GM21529 (cell line): ENCODE measurements around the gene CCDC91.
"Not testable (repeated sequence)": the region's sequence is repeated elsewhere in the genome, so short reads cannot be mapped to it uniquely, and the experiment has no call there.

Experiments
- ATAC-seq: cut with Tn5 transposase; IDR thresholded peaks from one replicate; pipeline ENCODE4 v1.9.1; 2021; ENCODE audit not compliant: unreplicated experiment

Gene CCDC91

GRCh38 chr12:28443337-28443736 lies 253.1 kb downstream of the CCDC91 start:
- ATAC-seq: no peak

DNA sequence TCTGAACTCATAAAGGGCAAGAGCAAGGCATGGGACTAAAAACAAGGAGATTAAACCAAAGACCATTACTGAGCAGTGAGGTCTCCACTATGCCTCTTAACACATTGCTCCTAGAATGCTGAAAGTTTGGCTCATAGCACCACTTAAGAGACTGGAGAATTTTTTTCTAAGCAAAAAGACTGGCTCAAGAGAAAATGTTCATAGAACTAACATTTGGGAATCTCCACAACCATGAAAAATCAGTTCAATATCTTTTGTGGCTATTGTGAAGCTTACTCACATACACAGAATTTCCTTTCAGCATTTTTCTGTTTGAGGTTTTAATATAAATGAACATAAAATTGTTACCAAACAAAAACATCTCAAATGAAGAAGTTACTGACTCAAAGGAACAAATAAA lies 255.8 kb downstream of the CCDC91 start:
- ATAC-seq: no peak

- ATAC-seq: no peak
Observed at GRCh38 chr12:28453686-28454085, 263.4 kb downstream of the CCDC91 start.

DNA sequence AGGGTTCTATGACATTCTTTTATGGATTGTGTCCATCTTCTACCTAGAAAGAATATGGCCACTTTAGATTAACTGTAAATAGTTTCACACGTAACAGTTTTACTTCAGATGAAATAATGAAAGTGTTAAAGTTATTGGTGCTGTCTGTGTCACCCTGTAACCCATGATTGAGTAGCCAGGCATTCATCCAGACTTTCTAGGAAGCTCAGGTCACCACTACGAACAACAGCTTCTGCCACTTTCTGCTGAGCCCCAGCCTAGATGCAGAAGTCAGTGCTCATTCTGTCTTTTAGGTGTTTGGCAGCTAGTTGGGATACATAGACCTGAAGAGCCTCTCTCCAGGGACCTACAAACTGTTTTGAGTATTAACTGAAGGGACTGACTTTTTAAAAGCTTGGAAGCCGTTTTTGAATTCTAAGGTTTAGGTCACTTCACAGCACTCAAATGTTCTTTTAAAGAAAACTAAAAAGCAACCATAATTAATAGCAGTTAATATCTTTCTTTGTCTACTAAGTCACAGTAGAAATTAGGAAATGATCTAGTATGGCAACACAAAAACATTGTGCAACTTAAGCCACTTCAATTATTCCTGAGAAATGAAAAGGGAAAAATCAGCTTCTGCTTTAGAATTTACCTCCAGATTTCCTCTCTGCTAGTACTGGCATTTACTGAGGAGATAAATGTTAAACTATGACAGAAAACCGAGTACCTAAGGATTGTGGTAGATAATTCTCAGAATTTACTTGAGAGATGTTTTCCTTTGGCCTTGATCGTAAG lies 266.9 kb downstream of the CCDC91 start:
- no peak for ATAC-seq

- no peak for ATAC-seq
Observed at GRCh38 chr12:28457785-28458184, 267.5 kb downstream of the CCDC91 start.

- ATAC-seq: no peak
Observed at GRCh38 chr12:28459481-28459880, 269.2 kb downstream of the CCDC91 start.

DNA sequence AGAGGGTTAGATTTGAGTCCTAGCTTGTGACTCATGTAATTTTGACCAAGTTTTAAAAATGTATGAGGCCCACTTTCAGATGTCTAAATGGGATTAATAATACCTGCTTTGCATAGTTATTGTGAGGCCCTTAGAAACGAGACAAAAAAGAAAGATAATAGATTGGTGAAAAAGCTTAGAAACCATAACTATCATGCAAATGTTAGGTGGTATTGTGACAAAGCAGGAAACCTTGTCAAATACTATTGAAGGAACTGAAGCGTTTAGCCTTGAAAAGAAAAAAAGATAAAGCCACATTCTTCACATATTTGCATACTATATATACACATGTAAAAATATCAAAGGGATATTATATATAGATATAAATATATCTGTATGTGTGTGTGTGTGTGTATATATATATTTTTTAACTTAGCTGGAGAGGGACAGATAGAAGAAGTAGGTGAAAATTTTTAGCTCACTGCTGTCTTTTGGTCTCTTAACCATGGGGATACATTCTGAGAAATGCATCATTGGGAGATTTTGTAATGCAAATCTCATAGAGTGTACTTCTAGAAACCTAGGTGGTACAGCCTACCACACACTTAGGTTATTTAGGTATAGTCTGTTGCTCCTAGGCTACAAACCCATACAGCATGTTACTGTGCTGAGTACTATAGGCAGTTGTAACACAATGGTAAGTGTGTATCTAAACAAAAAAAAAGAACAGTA lies 270.3 kb downstream of the CCDC91 start:
- ATAC-seq: peak; percentile 64

DNA sequence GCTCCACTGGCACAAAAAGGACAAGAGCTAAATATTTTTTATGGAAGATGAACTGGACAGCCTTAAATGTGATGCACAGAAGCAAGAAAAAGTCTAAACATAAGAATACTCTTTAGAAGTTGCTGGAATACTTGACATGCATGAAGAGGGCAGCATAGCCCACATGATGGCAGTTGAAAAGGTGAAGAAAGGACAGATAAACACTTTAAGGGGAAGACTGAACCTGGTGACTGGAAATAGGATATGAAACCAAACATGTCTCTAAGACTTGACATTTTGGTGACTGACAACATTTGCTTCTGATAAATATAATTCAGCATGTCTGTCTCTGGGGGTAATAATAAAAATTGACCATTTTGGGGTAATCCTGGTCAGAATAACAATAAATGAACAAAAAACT lies 273.1 kb downstream of the CCDC91 start:
- no peak for ATAC-seq

GRCh38 chr12:28471762-28472161 lies 281.5 kb downstream of the CCDC91 start:
- not testable (repeated sequence) for ATAC-seq

DNA sequence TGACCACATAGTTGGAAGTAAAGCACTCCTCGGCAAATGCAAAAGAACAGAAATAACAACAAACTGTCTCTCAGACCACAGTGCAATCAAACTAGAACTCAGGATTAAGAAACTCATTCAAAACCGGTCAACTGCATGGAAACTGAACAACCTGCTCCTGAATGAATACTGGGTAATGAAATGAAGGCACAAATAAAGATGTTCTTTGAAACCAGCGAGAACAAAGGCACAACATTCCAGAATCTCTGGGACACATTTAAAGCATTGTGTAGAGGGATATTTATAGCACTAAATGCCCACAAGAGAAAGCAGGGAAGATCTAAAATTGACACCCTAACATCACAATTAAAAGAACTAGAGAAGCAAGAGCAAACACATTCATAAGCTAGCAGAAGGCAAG lies 285.9 kb downstream of the CCDC91 start:
- not testable (repeated sequence) for ATAC-seq

- ATAC-seq: not testable (repeated sequence)
Observed at GRCh38 chr12:28479097-28479496, 288.8 kb downstream of the CCDC91 start.

- ATAC-seq: no peak
Observed at GRCh38 chr12:28479683-28480082, 289.4 kb downstream of the CCDC91 start.

DNA sequence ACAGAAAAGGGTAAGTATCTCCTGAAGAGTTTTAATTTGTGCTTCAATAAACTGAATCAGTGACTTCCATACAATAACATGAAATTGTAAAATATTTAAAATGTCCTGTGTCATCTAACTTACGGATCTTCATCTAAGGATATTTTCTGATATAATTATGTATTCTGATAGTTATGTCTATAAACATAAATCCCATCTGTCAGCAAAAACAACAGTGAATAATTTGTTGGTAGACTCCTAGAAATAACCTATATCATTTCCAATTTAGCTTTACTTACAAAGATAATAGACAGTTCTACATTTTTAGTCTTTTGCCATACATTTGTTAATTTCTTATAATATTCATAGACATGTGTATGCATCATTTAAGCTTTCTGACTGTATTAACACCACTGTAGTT lies 293.9 kb downstream of the CCDC91 start:
- ATAC-seq: no peak

DNA sequence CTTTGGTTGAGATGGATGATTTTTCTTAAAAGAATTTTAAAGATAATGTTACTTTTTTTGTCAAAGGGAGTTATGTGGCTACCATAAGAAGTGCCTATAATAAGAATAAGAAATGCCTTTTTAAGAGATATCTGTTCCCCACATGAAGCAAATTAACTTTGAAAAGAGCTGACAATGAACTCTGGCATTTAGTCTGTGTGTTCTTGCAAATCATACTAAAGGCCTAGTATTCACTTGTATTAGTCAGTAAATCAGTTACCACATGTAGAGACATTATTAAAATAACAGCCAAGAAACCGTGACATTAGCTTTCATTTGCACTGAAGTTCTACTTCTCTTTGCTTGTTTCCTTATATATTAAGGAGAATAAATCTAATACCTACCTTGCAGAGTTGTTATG lies 296.3 kb downstream of the CCDC91 start:
- ATAC-seq: no peak

DNA sequence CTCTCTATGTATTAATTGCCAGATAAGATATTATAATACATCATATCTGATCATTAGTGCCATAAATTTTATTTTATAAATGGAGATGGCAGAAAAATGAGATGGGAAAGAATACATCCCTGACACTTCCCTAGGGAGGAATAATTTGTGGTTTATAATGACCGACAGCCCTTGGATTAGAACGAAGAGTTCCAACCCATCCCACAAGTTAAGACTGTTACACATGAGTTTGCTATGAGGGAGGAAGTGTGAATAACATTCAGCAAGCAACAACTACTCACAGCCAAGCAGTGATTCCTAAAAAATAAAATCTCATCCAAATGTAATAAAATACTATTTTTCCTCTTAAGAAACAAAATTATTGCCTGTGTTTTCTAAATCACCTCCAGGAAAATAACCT lies 299.0 kb downstream of the CCDC91 start:
- ATAC-seq: no peak

DNA sequence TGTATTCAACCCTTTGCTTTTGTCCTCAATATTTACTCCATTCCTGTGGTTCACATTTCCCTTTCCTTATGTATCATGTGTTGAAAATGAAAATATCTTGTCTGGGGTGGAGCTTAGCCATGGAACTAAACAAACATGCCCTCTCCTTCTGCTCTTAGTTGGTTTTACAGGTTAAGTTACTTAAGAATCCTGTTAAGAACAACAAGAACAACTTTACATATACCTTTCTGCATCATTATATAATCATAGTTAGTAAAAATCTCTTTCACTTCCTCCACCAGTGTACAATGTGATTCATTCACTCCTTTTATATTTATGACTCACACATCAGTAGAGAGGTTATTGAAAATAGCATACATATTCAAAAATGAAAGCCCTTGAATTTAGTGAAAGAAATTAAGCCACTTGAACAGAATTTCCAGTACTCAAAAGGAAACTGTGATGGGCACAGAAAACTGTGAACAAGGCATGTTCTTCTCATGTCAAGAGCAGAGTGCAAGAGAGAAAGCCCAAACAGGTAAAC lies 307.7 kb downstream of the CCDC91 start:
- peak; percentile 98 for ATAC-seq

GRCh38 chr12:28498850-28499249 lies 308.6 kb downstream of the CCDC91 start:
- ATAC-seq: no peak

DNA sequence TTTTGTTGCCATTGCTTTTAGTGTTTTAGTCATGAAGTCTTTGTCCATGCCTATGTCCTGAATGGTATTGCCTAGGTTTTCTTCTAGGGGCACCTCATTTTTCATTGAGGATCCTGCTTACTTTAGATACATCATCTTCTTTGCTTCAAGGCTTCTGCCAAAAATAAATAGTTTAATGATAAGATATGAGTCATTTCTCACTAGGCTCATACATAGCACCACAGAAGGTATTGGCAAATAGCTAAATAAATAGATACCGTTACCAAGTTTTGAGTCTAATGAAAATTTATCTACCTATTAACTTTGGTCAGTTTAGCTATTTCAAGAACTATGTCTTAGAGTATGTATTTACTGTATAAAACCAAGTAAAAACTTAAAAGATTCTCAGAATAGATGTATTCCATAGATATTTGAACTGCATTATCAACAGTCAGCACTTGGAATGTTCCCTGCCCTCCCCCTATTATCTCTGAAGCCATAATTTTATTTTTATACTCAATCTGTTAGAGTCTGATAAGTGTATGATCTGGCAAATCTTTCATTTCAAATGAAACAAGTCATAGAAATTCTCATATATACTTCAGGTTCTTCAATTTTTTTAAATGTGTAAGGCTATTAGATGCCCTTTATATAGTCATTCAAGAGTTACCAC lies 310.2 kb downstream of the CCDC91 start:
- no peak for ATAC-seq

- ATAC-seq: no peak
Observed at GRCh38 chr12:28506271-28506670, 316.0 kb downstream of the CCDC91 start.

DNA sequence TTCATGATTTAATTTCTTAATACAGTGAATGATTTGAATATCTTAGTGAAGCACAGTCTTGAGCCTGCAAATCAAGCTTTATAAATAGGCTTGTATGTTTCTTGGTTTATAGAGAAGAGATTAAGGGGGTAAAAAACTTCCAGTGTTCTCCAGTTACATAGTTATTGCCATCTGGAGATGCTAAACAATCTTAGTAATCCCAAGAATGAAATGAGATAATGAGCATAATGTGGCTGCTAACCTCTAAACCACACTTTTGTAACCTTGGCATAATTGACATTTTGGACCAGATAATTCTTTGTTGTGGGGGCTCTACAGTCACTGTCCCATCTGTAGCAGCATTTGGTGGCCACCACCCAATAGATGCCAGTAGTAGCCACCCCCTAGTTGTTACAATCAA lies 316.8 kb downstream of the CCDC91 start:
- no peak for ATAC-seq

DNA sequence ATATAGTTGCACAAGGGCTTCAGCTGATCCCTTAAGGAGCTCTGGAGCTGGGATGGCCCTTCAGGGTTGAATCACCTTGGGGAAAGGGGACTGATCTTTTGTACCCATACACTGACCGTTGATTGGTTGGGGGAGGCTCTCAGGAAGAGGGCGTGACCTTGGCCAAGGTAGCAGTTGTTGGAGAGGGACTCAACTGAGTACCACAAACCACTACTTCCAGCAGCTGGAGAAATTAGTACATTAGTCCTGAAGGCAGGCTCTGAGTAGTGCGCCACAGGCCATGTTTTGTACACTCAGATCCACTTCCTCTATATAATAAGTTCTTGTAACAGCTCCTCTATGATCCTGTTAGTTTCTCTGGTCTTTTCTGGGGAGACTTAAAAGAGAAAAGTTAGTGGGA lies 317.6 kb downstream of the CCDC91 start:
- ATAC-seq: no peak

GRCh38 chr12:28512406-28512805 lies 322.1 kb downstream of the CCDC91 start:
- ATAC-seq: no peak
